ENCODE results near the gene STRA6. TPM values are rescaled to one million over a fixed set of nuclear protein-coding genes. Genes with fewer than 3 reads are reported as not detected.
A peak's percentile ranks its signal among the peaks of the same experiment; 100 is the strongest.

STRA6 gene
- 35.0 and 49.8 TPM in 2 replicates for polyA plus RNA-seq (2011; rRNA removed)
- 31.3 and 39.8 TPM in 2 replicates for polyA plus RNA-seq (2012; cell fraction: cytosol; rRNA removed)
- polyA plus RNA-seq (2012; cell fraction: nucleus; rRNA removed), result 165 and 201 TPM in 2 replicates
- 60.6 to 76.4 TPM (median 70.2 TPM) in 3 replicates for polyA plus RNA-seq (2017; fragmentation: RNase III; extraction: RNeasy Plus Mini Kit Qiagen cat#74134 plus additional on column Dnase treatment)
- 63.6 and 65.0 TPM in 2 replicates for polyA minus RNA-seq (2011; rRNA and poly(A)+ RNA removed)

- Histone ChIP-seq H3K4me1 (peaks cover 64% of the 10 kb centered on the region), H3K4me2 (peak within 1 kb of the TSS; percentile 95), H3K27ac (peak within 1 kb of the TSS; percentile 90 to 97), H3K9me3 (no peaks in the 10 kb centered on the region), H3K4me3 (peak within 1 kb of the TSS; percentile 51)
- ATAC-seq, result peak; percentile 82 to 83
- 3% methylated on average over 14 of the region's 26 CpGs for WGBS (ENCODE audit: missing lambda C conversion rate)
- no peak for TF ChIP-seq RCOR1 (IDR thresholded peaks at IDR 0.05; ENCODE audit: low read depth, low read length)
- no peak for TF ChIP-seq POLR2AphosphoS2 (conservative IDR thresholded peaks at IDR 0.05; ENCODE audit: low read length)
- no peak for TF ChIP-seq ESRRA (IDR thresholded peaks at IDR 0.05; ENCODE audit: borderline replicate concordance, low read length)
- TF ChIP-seq E2F6 (IDR thresholded peaks at IDR 0.05; ENCODE audit: borderline replicate concordance, low read depth), result peak; percentile 53
- TF ChIP-seq, protein P1, sequence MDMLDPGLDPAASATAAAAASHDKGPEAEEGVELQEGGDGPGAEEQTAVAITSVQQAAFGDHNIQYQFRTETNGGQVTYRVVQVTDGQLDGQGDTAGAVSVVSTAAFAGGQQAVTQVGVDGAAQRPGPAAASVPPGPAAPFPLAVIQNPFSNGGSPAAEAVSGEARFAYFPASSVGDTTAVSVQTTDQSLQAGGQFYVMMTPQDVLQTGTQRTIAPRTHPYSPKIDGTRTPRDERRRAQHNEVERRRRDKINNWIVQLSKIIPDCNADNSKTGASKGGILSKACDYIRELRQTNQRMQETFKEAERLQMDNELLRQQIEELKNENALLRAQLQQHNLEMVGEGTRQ (IDR thresholded peaks at IDR 0.05), result peak; percentile 13; the same call in 1 of the 2 replicates
- TF ChIP-seq, protein P2, sequence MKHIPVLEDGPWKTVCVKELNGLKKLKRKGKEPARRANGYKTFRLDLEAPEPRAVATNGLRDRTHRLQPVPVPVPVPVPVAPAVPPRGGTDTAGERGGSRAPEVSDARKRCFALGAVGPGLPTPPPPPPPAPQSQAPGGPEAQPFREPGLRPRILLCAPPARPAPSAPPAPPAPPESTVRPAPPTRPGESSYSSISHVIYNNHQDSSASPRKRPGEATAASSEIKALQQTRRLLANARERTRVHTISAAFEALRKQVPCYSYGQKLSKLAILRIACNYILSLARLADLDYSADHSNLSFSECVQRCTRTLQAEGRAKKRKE (CRISPR knock-in tag; IDR thresholded peaks at IDR 0.05; ENCODE audit: low read depth), result no peak
- TF ChIP-seq EP300 (IDR thresholded peaks at IDR 0.05), result no peak
- no peak for TF ChIP-seq NFE2L2 (conservative IDR thresholded peaks at IDR 0.05; ENCODE audit: low read length)
- TF ChIP-seq RAD21 (conservative IDR thresholded peaks at IDR 0.05 in 1 of 2, IDR thresholded peaks at IDR 0.05 in 1 of 2), result peak; percentile 37 to 39; a peak in 4 of 5 replicates
- TF ChIP-seq JUN (IDR thresholded peaks at IDR 0.05), result peak in 1 of 2 experiments; percentile 59; a peak in 3 of 5 replicates
- TF ChIP-seq ZSCAN20 (CRISPR knock-in tag; IDR thresholded peaks at IDR 0.05), result no peak
- no peak for TF ChIP-seq JUNB (IDR thresholded peaks at IDR 0.05)
- peak; percentile 5; the same call in 1 of the 2 replicates for TF ChIP-seq POLR2A (IDR thresholded peaks at IDR 0.05; ENCODE audit: low read length)
- TF ChIP-seq, protein P3, sequence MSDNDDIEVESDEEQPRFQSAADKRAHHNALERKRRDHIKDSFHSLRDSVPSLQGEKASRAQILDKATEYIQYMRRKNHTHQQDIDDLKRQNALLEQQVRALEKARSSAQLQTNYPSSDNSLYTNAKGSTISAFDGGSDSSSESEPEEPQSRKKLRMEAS (IDR thresholded peaks at IDR 0.05), result peak; percentile 29; the same call in 1 of the 2 replicates
- ChIA-PET CTCF (interaction anchor here (0.7 to 6.4 kb wide), 17 partner anchors 8 to 154 kb away, joined by 3 to 33 read pairs (median 3); no protein-coding TSS in a partner anchor), POLR2A (interaction anchor here (0.6 to 1.6 kb wide), 11 partner anchors 10 to 67 kb away, joined by 3 to 7 read pairs (median 3); partner anchors contain the start of gene ISLR)
- no peak for FAIRE-seq
- DNase-seq (ENCODE audit: low read depth in 1 of 2, low spot score in 1 of 2), result peak; percentile 75 to 85
Observed at GRCh38 chr15:74202452-74203401, at the start of gene STRA6. Gene STRA6 (minus strand): TSS chr15:74202787. CDS start chr15:74202267, 520 bp downstream.

GRCh38 chr15:74252291-74252690 is 49.7 kb upstream of the STRA6 start:
- no peaks in the 10 kb centered on the region for H3K9me3 ChIP-seq
- 78% methylated on average over 2 of the region's 6 CpGs for WGBS (ENCODE audit: missing lambda C conversion rate)
- no peak for DNase-seq (ENCODE audit: low read depth in 1 of 2, low spot score in 1 of 2)
- ChIA-PET POLR2A (no interaction called here), CTCF (interaction anchor here (0.8 to 1.3 kb wide), 3 partner anchors 15 to 124 kb away, joined by 3 to 5 read pairs (median 3); no protein-coding TSS in a partner anchor)
- H3K4me1 ChIP-seq, result peaks cover 4% of the 10 kb centered on the region; the same call in 1 of the 3 replicates
- TF ChIP-seq EP300 (IDR thresholded peaks at IDR 0.05), result no peak
- TF ChIP-seq, protein P1 (IDR thresholded peaks at IDR 0.05), result no peak
- H3K27ac ChIP-seq, result no peak overlapping the region
- no peak for ATAC-seq
- no peak overlapping the region for H3K4me2 ChIP-seq
- no peak for FAIRE-seq
- H3K4me3 ChIP-seq, result no peak overlapping the region
